ENCODE results near the gene OR2L3.

Gene OR2L3

GRCh38 chr1:248046536-248046935, at the start of gene OR2L3:
OR2L3 (plus strand) TSS chr1:248046836; CDS start chr1:248060682, 13,846 bp downstream.
- DNase-seq (ENCODE audit: low read depth, low spot score): no peak
- TF ChIP-seq CTCF (IDR thresholded peaks at IDR 0.05; ENCODE audit: low read depth, low read length): no peak
- in situ Hi-C loops (cut with HindIII; ENCODE audit: low sequenced_read_pairs): no loop called here
- H3K4me3 ChIP-seq (ENCODE audit: low read depth, low read length): no peak within 1 kb of the TSS

GRCh38 chr1:247998811-247999210, 47.8 kb upstream of the OR2L3 start:
- H3K4me3 ChIP-seq (ENCODE audit: low read depth, low read length): no peak overlapping the region
- in situ Hi-C loops (cut with HindIII; ENCODE audit: low sequenced_read_pairs): no loop called here
- no peak for DNase-seq (ENCODE audit: low read depth, low spot score)
- TF ChIP-seq CTCF (IDR thresholded peaks at IDR 0.05; ENCODE audit: low read depth, low read length): no peak

GRCh38 chr1:248000169-248000568, 46.5 kb upstream of the OR2L3 start:
- TF ChIP-seq CTCF (IDR thresholded peaks at IDR 0.05; ENCODE audit: low read depth, low read length): no peak

GRCh38 chr1:248007778-248008177, 38.9 kb upstream of the OR2L3 start:
- no peak overlapping the region for H3K4me3 ChIP-seq (ENCODE audit: low read depth, low read length)
- in situ Hi-C loops (cut with HindIII; ENCODE audit: low sequenced_read_pairs): no loop called here
- no peak for TF ChIP-seq CTCF (IDR thresholded peaks at IDR 0.05; ENCODE audit: low read depth, low read length)
- no peak for DNase-seq (ENCODE audit: low read depth, low spot score)

More at GRCh38 chr1:248000169-248000568, 46.5 kb upstream of the OR2L3 start:
- in situ Hi-C loops (cut with HindIII; ENCODE audit: low sequenced_read_pairs): no loop called here
- no peak for DNase-seq (ENCODE audit: low read depth, low spot score)
- H3K4me3 ChIP-seq (ENCODE audit: low read depth, low read length): no peak overlapping the region

GRCh38 chr1:248009681-248010080, 37.0 kb upstream of the OR2L3 start:
- in situ Hi-C loops (cut with HindIII; ENCODE audit: low sequenced_read_pairs): no loop called here
- no peak overlapping the region for H3K4me3 ChIP-seq (ENCODE audit: low read depth, low read length)
- DNase-seq (ENCODE audit: low read depth, low spot score): no peak
- no peak for TF ChIP-seq CTCF (IDR thresholded peaks at IDR 0.05; ENCODE audit: low read depth, low read length)

GRCh38 chr1:248013229-248013710, 33.4 kb upstream of the OR2L3 start, which contains the start of gene OR2L5:
OR2L5 (plus strand) TSS chr1:248013660; CDS start chr1:248021948, 8,288 bp downstream.
- no peak within 1 kb of the TSS for H3K4me3 ChIP-seq (ENCODE audit: low read depth, low read length)
- no peak for TF ChIP-seq CTCF (IDR thresholded peaks at IDR 0.05; ENCODE audit: low read depth, low read length)
- no peak for DNase-seq (ENCODE audit: low read depth, low spot score)
- in situ Hi-C loops (cut with HindIII; ENCODE audit: low sequenced_read_pairs): no loop called here

GRCh38 chr1:248015803-248016202, 30.8 kb upstream of the OR2L3 start:
- H3K4me3 ChIP-seq (ENCODE audit: low read depth, low read length): no peak overlapping the region
- TF ChIP-seq CTCF (IDR thresholded peaks at IDR 0.05; ENCODE audit: low read depth, low read length): no peak
- no peak for DNase-seq (ENCODE audit: low read depth, low spot score)
- in situ Hi-C loops (cut with HindIII; ENCODE audit: low sequenced_read_pairs): no loop called here
